HG02759 (cell line): ENCODE data around the gene PIH1D1.

Experiments used
- ATAC-seq: cut with Tn5 transposase; IDR thresholded peaks from one replicate; pipeline ENCODE4 v1.9.1; 2021; ENCODE audit warnings: mild to moderate bottlenecking, moderate library complexity; ENCODE audit not compliant: unreplicated experiment

The PIH1D1 gene

GRCh38 chr19:49421039-49421877 lies 30.4 kb downstream of the PIH1D1 start:
- ATAC-seq, result no peak

GRCh38 chr19:49420227-49420626 lies 31.4 kb downstream of the PIH1D1 start:
- no peak for ATAC-seq

GRCh38 chr19:49419173-49419572 lies 32.4 kb downstream of the PIH1D1 start:
- ATAC-seq, result no peak

- ATAC-seq, result no peak
Observed at GRCh38 chr19:49418511-49418910, 33.1 kb downstream of the PIH1D1 start.

GRCh38 chr19:49417088-49417487 lies 34.5 kb downstream of the PIH1D1 start:
- no peak for ATAC-seq

GRCh38 chr19:49415810-49416200 lies 35.8 kb downstream of the PIH1D1 start:
- ATAC-seq, result no peak

- peak; percentile 48 for ATAC-seq
Observed at GRCh38 chr19:49415102-49415809, 36.4 kb downstream of the PIH1D1 start.

- ATAC-seq, result no peak
Observed at GRCh38 chr19:49414256-49414655, 37.4 kb downstream of the PIH1D1 start.

- no peak for ATAC-seq
Observed at GRCh38 chr19:49413348-49413747, 38.3 kb downstream of the PIH1D1 start.

GRCh38 chr19:49411681-49412326 lies 39.8 kb downstream of the PIH1D1 start:
- ATAC-seq, result no peak

GRCh38 chr19:49409441-49410029 lies 42.1 kb downstream of the PIH1D1 start:
- ATAC-seq, result no peak

GRCh38 chr19:49408816-49409440 lies 42.7 kb downstream of the PIH1D1 start:
- ATAC-seq, result no peak

GRCh38 chr19:49407482-49408015 lies 44.1 kb downstream of the PIH1D1 start:
- ATAC-seq, result no peak

GRCh38 chr19:49407079-49407478 lies 44.5 kb downstream of the PIH1D1 start:
- ATAC-seq, result no peak

GRCh38 chr19:49403404-49404187 lies 48.0 kb downstream of the PIH1D1 start:
- no peak for ATAC-seq

- ATAC-seq, result no peak
Observed at GRCh38 chr19:49400029-49400428, 51.6 kb downstream of the PIH1D1 start.

- ATAC-seq, result no peak
Observed at GRCh38 chr19:49398931-49399330, 52.7 kb downstream of the PIH1D1 start.

- ATAC-seq, result no peak
Observed at GRCh38 chr19:49398001-49398615, 53.5 kb downstream of the PIH1D1 start.

GRCh38 chr19:49396738-49397505 lies 54.7 kb downstream of the PIH1D1 start:
- ATAC-seq, result no peak
